HCT116 (cell line): ENCODE results near the gene MIPEP. TPM values are rescaled to one million over a fixed set of nuclear protein-coding genes. Genes with fewer than 3 reads are reported as not detected.

Experiments
- ATAC-seq: fragments of 200-7000 bp; cut with Tn5 transposase; 2 replicates; pipeline ENCODE4 v1.9.1; 2020; ENCODE audit warnings: mild to moderate bottlenecking, moderate library complexity
- BruUV-seq: library from RNA; stranded (reverse); fragments of 400-500 nt; replicated peaks from 2 replicates; lab custom pipeline; 2021; lab: Mats Ljungman, UMichigan
- CTCF ChIA-PET: fragments of 300-600 bp; sonication (Branson Sonifier 250); formaldehyde crosslinking; loops from one replicate; lab custom pipeline; 2021; ENCODE audit warnings: antibody characterized with exemption; lab: Charles Lee
- POLR2A ChIA-PET: fragments of 300-600, 350-600 bp; sonication (Branson Sonifier 250); formaldehyde crosslinking; loops from one replicate; lab custom pipeline; 2021; ENCODE audit warnings: antibody characterized with exemption; lab: Charles Lee
- RAD21 ChIA-PET, 2 experiments: fragments of 300-600 bp; sonication (Branson Sonifier 250); formaldehyde crosslinking; loops; one replicate each; lab custom pipeline; 2023; ENCODE audit warnings: low total read pairs in 2 of 2; ENCODE audit not compliant: uncharacterized antibody in 2 of 2, unreplicated experiment in 2 of 2, low non-redundant PET in 1 of 2; lab: Charles Lee
- DNase-seq: peaks from one replicate; pipeline ENCODE4 v3.0.0-alpha.2; 2010; ENCODE audit warnings: low read depth, low spot score
- H2AFZ ChIP-seq: fragments of 200-600 bp; shearing (Covaris generic), sonication (generic); 2 replicates; pipeline ENCODE4 v1.6.1; 2017; ENCODE audit warnings: low read depth, mixed run types, mixed read lengths, antibody characterized with exemption, low read length; ENCODE audit not compliant: poor library complexity, severe bottlenecking
- H3K27ac ChIP-seq: 2 replicates; pipeline ENCODE4 v1.5.1; 2012; ENCODE audit warnings: low read depth, low read length
- H3K27me3 ChIP-seq: fragments of 200-600 bp; sonication (generic); 2 replicates; pipeline ENCODE4 v1.6.1; 2016; ENCODE audit warnings: mixed run types, low read length, mixed read lengths; ENCODE audit not compliant: insufficient read depth
- H3K36me3 ChIP-seq, 2 experiments: fragments of 200-500 bp in 1 of 2; fragments of 200-600 bp in 1 of 2; sonication (Bioruptor generic) in 1 of 2; sonication (generic) in 1 of 2; 2 replicates each; pipeline versions ENCODE4 v1.5.1 to v1.6.1; 2014 to 2016; ENCODE audit warnings: low read length in 2 of 2, inconsistent platforms in 1 of 2, mixed read lengths in 1 of 2, mixed run types in 1 of 2; ENCODE audit not compliant: insufficient read depth in 2 of 2, control insufficient read depth in 1 of 2
- H3K4me1 ChIP-seq, 2 experiments: fragments of 200-600 bp in 1 of 2; sonication (generic) in 1 of 2; 2 replicates each; pipeline versions ENCODE4 v1.5.1 to v1.6.1; 2012 to 2017; ENCODE audit warnings: low read length in 2 of 2, inconsistent platforms in 1 of 2, mild to moderate bottlenecking in 1 of 2, mixed read lengths in 1 of 2, mixed run types in 1 of 2, moderate library complexity in 1 of 2; ENCODE audit not compliant: insufficient read depth in 2 of 2, control insufficient read depth in 1 of 2
- H3K4me2 ChIP-seq: fragments of 200-600 bp; sonication (generic); 2 replicates; pipeline ENCODE4 v1.6.1; 2017; ENCODE audit warnings: mixed run types, low read length, mixed read lengths
- H3K4me3 ChIP-seq, 2 experiments: fragments of 200-600 bp in 1 of 2; sonication (generic) in 1 of 2; replicated peaks in 1 of 2; 2 replicates each; pipeline ENCODE4 v1.5.1; 2011 to 2016; ENCODE audit warnings: low read length in 2 of 2, control low read depth in 1 of 2, low read depth in 1 of 2, mild to moderate bottlenecking in 1 of 2, mixed read lengths in 1 of 2, mixed run types in 1 of 2
- H3K79me2 ChIP-seq: fragments of 200-600 bp; sonication (generic); 2 replicates; pipeline ENCODE4 v1.6.1; 2017; ENCODE audit warnings: mild to moderate bottlenecking, mixed run types, low read length, moderate library complexity, mixed read lengths; ENCODE audit not compliant: insufficient read depth
- H3K9ac ChIP-seq: fragments of 200-600 bp; sonication (generic); 2 replicates; pipeline ENCODE4 v1.6.1; 2016; ENCODE audit warnings: low read length, mixed read lengths
- H3K9me2 ChIP-seq: fragments of 200-600 bp; sonication (generic), shearing (Covaris generic); 2 replicates; pipeline ENCODE4 v1.6.1; 2017; ENCODE audit warnings: mixed run types, mild to moderate bottlenecking, moderate library complexity; ENCODE audit not compliant: insufficient read depth
- H3K9me3 ChIP-seq, 2 experiments: fragments of 200-500 bp in 1 of 2; fragments of 200-600 bp in 1 of 2; sonication (Bioruptor generic) in 1 of 2; sonication (generic) in 1 of 2; 2 replicates each; pipeline ENCODE4 v1.6.1; 2014 to 2017; ENCODE audit warnings: low read length in 2 of 2, mixed read lengths in 2 of 2, inconsistent platforms in 1 of 2, low read depth in 1 of 2, mild to moderate bottlenecking in 1 of 2, mixed run types in 1 of 2, moderate library complexity in 1 of 2; ENCODE audit not compliant: control insufficient read depth in 1 of 2, insufficient read depth in 1 of 2
- H4K20me1 ChIP-seq: fragments of 200-600 bp; sonication (generic), shearing (Covaris generic); 2 replicates; pipeline ENCODE4 v1.6.1; 2017; ENCODE audit warnings: mixed run types, mild to moderate bottlenecking, moderate library complexity; ENCODE audit not compliant: insufficient read depth
- CBX3 ChIP-seq: IDR thresholded peaks from 2 replicates; pipeline ENCODE4 v1.6.1; 2012; ENCODE audit warnings: low read depth
- CEBPB ChIP-seq: IDR thresholded peaks from 2 replicates; pipeline ENCODE4 v1.6.1; 2012; ENCODE audit warnings: low read depth
- ELF1 ChIP-seq: IDR thresholded peaks from 2 replicates; pipeline ENCODE4 v1.6.1; 2012; ENCODE audit warnings: low read depth, borderline replicate concordance
- EZH2 ChIP-seq: fragments of 200-600 bp; sonication (generic); IDR thresholded peaks from 2 replicates; pipeline ENCODE4 v1.6.1; 2017; ENCODE audit warnings: antibody characterized with exemption, mixed run types
- EZH2phosphoT487 ChIP-seq: fragments of 200-600 bp; IDR thresholded peaks from 2 replicates; pipeline ENCODE4 v1.6.1; 2018; ENCODE audit warnings: antibody characterized with exemption, borderline replicate concordance
- FOSL1 ChIP-seq: IDR thresholded peaks from 2 replicates; pipeline ENCODE4 v1.6.1; 2012; ENCODE audit warnings: low read depth
- JUND ChIP-seq: IDR thresholded peaks from 2 replicates; pipeline ENCODE4 v1.6.1; 2012
- POLR2A ChIP-seq: IDR thresholded peaks from 2 replicates; pipeline ENCODE4 v1.7.0; 2011; ENCODE audit warnings: borderline replicate concordance; ENCODE audit not compliant: insufficient read depth, insufficient read length; ENCODE audit errors: extremely low read depth
- POLR2AphosphoS5 ChIP-seq: IDR thresholded peaks from 2 replicates; pipeline ENCODE4 v1.6.1; 2011; ENCODE audit warnings: mild to moderate bottlenecking, low read depth, low read length, moderate library complexity
- RAD21 ChIP-seq: IDR thresholded peaks from 2 replicates; pipeline ENCODE4 v1.6.1; 2012; ENCODE audit warnings: low read depth, mild to moderate bottlenecking
- SP1 ChIP-seq: IDR thresholded peaks from 2 replicates; pipeline ENCODE4 v1.6.1; 2012; ENCODE audit warnings: low read depth
- TCF7L2 ChIP-seq: IDR thresholded peaks from 2 replicates; pipeline ENCODE4 v1.7.0; 2011; ENCODE audit warnings: borderline replicate concordance, inconsistent platforms; ENCODE audit not compliant: insufficient read depth, insufficient read length; ENCODE audit errors: extremely low read depth
- YY1 ChIP-seq: IDR thresholded peaks from 2 replicates; pipeline ENCODE4 v1.6.1; 2011; ENCODE audit warnings: low read length, low read depth, moderate library complexity, mild to moderate bottlenecking; ENCODE audit not compliant: insufficient replicate concordance; ENCODE audit errors: extremely low read depth
- intact Hi-C: fragments of 100-400 bp; cut with micrococcal nuclease; formaldehyde crosslinking; loops from 2 replicates; pipeline ENCODE4 v1.10.0; 2022
- total RNA-seq: library from RNA; stranded (reverse); gene quantifications from one replicate; pipeline ENCODE4 v1.2.1, GENCODE V29; 2021; ENCODE audit not compliant: unreplicated experiment
- TF ChIP-seq, protein P1 (sequence below): IDR thresholded peaks from 2 replicates; pipeline ENCODE4 v1.6.1; 2012
- TF ChIP-seq, protein P2 (sequence below): IDR thresholded peaks from 2 replicates; pipeline ENCODE4 v1.6.1; 2012; ENCODE audit warnings: low read depth

Gene MIPEP
- total RNA-seq, 1 experiment from 2014 or later: 33.3 TPM

DNA sequence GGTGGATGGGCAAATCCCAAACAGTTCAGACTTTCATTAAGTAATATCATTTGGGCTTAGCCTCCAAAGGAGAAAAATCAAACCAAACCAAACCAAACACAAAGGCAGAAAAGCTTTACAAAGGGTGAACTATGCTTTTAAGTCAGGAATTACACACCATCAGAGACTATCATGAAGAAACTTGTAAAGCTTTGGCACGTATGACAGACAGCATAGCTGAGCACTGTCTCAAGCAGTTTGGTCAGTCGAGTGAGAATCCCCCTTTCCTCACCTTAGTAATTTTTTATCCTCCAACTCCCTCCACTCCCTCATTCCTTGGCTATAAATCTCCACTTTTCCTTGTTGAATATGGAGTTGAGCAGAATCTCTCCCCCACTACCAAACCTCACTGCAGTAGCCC, 72.1 kb downstream of the MIPEP start:
- CTCF ChIA-PET: no interaction called here
- ATAC-seq: no peak

DNA sequence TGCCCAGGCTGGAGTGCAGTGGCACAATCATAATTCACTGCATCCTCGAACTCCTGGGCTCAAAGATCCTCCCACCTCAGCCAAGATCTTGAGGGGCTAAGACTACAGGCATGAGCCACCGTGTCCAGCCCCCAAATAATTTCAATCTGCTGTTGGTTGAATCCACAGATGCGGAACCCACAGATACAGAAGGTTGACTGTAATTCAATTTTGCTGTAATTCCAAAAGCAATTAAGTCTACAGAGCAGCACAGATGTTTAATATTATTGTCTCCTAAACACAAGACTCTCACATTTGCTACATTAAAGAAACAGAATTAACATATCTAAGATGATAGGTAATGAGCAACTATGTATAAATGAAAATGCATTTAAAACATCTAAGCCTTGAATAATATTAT, 75.6 kb downstream of the MIPEP start:
- Histone ChIP-seq H2AFZ (no peak overlapping the region), H3K9ac (no peak overlapping the region), H3K4me1 (no peaks in the 10 kb centered on the region), H3K9me2 (no peaks in the 10 kb centered on the region), H3K27ac (no peak overlapping the region), H3K27me3 (no peaks in the 10 kb centered on the region), H3K4me3 (no peak overlapping the region), H3K4me2 (no peak overlapping the region), H3K9me3 (no peaks in the 10 kb centered on the region), H3K79me2 (no peaks in the 10 kb centered on the region), H3K36me3 (no peaks in the 10 kb centered on the region), H4K20me1 (no peaks in the 10 kb centered on the region)
- DNase-seq (no peak), ATAC-seq (no peak)
- ChIA-PET RAD21 (no interaction called here), CTCF (no interaction called here), POLR2A (no interaction called here)
- BruUV-seq: no TSS peak
- intact Hi-C loops: no loop called here
- TF ChIP-seq EZH2: no peak
- no peak for TF ChIP-seq POLR2A
- TF ChIP-seq SP1: no peak
- no peak for TF ChIP-seq POLR2AphosphoS5
- no peak for TF ChIP-seq CEBPB
- TF ChIP-seq TCF7L2: no peak
- TF ChIP-seq, protein P1, sequence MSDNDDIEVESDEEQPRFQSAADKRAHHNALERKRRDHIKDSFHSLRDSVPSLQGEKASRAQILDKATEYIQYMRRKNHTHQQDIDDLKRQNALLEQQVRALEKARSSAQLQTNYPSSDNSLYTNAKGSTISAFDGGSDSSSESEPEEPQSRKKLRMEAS: no peak
- no peak for TF ChIP-seq FOSL1
- no peak for TF ChIP-seq RAD21
- no peak for TF ChIP-seq YY1
- TF ChIP-seq CBX3: no peak
- TF ChIP-seq ELF1: no peak
- TF ChIP-seq EZH2phosphoT487: no peak
- TF ChIP-seq JUND: no peak

More for the DNA sequence above, 72.1 kb downstream of the MIPEP start:
- H3K4me3 ChIP-seq: no peak overlapping the region
- H3K36me3 ChIP-seq: no peaks in the 10 kb centered on the region
- H3K27me3 ChIP-seq: no peaks in the 10 kb centered on the region
- no peak overlapping the region for H3K4me2 ChIP-seq
- no peak overlapping the region for H3K27ac ChIP-seq
- intact Hi-C loops: no loop called here
- H3K9ac ChIP-seq: no peak overlapping the region
- H3K9me2 ChIP-seq: no peaks in the 10 kb centered on the region
- ChIA-PET POLR2A (no interaction called here), RAD21 (no interaction called here)
- no peaks in the 10 kb centered on the region for H3K4me1 ChIP-seq
- no peaks in the 10 kb centered on the region for H3K79me2 ChIP-seq
- TF ChIP-seq, protein P2, sequence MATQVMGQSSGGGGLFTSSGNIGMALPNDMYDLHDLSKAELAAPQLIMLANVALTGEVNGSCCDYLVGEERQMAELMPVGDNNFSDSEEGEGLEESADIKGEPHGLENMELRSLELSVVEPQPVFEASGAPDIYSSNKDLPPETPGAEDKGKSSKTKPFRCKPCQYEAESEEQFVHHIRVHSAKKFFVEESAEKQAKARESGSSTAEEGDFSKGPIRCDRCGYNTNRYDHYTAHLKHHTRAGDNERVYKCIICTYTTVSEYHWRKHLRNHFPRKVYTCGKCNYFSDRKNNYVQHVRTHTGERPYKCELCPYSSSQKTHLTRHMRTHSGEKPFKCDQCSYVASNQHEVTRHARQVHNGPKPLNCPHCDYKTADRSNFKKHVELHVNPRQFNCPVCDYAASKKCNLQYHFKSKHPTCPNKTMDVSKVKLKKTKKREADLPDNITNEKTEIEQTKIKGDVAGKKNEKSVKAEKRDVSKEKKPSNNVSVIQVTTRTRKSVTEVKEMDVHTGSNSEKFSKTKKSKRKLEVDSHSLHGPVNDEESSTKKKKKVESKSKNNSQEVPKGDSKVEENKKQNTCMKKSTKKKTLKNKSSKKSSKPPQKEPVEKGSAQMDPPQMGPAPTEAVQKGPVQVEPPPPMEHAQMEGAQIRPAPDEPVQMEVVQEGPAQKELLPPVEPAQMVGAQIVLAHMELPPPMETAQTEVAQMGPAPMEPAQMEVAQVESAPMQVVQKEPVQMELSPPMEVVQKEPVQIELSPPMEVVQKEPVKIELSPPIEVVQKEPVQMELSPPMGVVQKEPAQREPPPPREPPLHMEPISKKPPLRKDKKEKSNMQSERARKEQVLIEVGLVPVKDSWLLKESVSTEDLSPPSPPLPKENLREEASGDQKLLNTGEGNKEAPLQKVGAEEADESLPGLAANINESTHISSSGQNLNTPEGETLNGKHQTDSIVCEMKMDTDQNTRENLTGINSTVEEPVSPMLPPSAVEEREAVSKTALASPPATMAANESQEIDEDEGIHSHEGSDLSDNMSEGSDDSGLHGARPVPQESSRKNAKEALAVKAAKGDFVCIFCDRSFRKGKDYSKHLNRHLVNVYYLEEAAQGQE: no peak
- no peaks in the 10 kb centered on the region for H3K9me3 ChIP-seq
- DNase-seq: no peak
- no peaks in the 10 kb centered on the region for H4K20me1 ChIP-seq
- no peak overlapping the region for H2AFZ ChIP-seq
- no TSS peak for BruUV-seq
